GM19438 (cell line): ENCODE results near the gene CASD1.

Experiments used
- ATAC-seq: cut with Tn5 transposase; IDR thresholded peaks from one replicate; pipeline ENCODE4 v1.9.1; 2021; ENCODE audit warnings: low read depth; ENCODE audit not compliant: unreplicated experiment

Gene CASD1

GRCh38 chr7:94512735-94513564, 3.3 kb downstream of the CASD1 start:
- no peak for ATAC-seq

- ATAC-seq = no peak
Observed at GRCh38 chr7:94513565-94513860, 3.9 kb downstream of the CASD1 start.

- ATAC-seq = no peak
Observed at GRCh38 chr7:94514140-94514889, 4.7 kb downstream of the CASD1 start.

DNA sequence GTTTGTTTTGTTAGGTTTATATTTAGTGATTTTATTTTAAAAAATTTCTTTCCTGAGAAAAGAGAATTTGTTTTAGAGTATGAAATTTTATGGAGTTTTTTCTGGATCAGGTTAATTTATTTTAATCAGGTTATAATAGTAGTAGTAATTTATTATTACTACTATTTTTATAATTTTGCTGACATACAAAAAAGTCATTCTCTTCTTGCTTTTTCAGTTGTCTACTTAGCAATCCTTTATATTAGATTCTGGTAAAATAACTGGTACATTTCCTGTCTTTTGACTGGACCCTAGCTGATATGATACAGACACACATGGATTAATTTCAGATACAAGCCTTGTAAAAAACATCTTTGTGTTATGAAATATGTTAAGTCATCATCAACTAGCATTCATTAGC, 5.3 kb downstream of the CASD1 start:
- ATAC-seq = no peak

DNA sequence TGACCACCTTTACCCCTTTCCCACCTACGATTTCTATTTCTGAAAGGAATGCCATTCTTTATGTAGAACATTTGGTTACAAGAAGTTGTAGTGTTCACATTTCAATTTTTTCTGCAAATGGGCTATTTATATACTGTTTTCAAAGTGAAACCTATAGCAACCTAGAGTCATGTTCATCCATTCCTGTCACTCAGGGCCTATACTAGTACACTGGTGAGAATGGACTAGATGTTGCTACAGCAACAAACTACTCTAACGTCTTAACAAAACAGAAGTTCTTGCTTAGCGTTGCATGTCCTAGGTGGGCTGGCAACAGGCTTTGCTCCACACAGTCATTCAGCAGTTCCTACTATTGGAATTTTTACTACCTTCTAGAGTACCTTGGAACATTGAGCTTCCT, 16.3 kb downstream of the CASD1 start:
- ATAC-seq = no peak

- ATAC-seq = no peak
Observed at GRCh38 chr7:94529516-94529915, 19.9 kb downstream of the CASD1 start.

GRCh38 chr7:94530109-94530508, 20.5 kb downstream of the CASD1 start:
- ATAC-seq = no peak

GRCh38 chr7:94532676-94533075, 23.1 kb downstream of the CASD1 start:
- no peak for ATAC-seq

- no peak for ATAC-seq
Observed at GRCh38 chr7:94540428-94540827, 30.8 kb downstream of the CASD1 start.

- no peak for ATAC-seq
Observed at GRCh38 chr7:94547126-94547525, 37.5 kb downstream of the CASD1 start.

DNA sequence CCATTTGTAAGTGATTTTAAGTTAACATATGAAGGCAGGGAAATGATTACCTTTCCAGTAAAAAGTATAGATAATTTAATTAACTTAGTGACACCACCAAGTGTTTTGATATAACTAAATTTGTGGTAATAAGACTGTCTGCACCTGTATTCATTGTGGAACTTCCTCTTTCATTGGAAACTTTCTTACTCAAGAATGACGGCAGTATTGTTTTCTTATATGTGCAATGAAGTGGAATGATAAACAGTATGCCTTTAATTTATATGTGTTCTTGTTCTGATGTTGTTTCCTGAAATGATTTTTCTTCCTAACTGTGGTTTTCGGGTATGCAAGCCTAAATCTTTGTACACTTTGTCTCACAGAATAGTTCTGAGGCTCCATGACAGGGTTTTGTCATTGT, 46.4 kb downstream of the CASD1 start:
- ATAC-seq = no peak

DNA sequence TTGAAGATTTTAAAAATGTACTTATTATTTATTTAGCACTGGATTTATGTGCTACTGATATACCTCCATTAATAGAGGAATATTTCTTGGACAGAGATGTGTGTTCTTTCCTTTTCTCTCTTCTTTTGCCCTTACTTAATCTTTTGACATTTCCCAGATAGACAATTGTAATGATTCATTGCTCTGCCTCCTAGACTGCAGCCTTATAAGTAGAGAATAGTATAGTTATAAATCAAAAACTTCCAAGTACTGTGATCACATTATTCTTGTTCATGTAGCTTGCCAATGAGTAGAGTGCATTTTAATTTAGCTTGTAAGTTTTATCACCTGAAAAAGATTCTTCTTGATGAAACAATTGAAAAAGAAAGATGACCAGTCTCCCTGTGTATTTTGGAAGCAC, 47.6 kb downstream of the CASD1 start:
- no peak for ATAC-seq

- no peak for ATAC-seq
Observed at GRCh38 chr7:94559972-94560371, 50.4 kb downstream of the CASD1 start.

- no peak for ATAC-seq
Observed at GRCh38 chr7:94561841-94562514, 52.4 kb downstream of the CASD1 start.

- no peak for ATAC-seq
Observed at GRCh38 chr7:94562525-94562924, 52.9 kb downstream of the CASD1 start.

DNA sequence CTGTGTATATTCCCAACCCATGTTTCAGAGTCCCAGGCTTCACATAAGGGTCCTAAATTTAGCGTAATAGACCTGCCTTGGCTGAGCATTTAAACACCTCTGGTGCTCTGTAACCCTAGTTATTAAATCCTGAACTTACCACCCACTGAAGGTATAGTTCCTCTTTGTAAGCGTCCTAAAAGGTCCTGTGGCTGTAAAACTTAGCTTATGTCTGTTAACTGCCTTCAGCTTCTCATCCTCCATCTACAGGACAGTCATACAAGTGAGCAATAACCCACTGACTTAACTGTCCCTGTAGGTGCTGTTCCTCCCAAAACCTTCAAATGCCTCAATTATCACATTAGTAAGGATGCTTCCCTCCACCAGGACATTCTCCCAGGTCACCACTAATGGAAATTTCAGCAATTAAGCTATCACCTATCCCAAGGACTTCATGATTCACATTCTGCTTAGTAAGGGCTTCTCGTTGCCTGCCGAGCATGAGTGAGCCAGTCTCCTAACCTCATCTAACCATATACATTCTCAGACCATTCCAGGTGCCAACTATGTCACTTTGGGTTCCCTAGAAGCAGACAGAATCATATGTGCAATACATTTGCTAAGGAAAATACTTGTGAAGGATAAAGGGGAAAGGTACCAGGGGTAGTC, 55.8 kb downstream of the CASD1 start:
- no peak for ATAC-seq

DNA sequence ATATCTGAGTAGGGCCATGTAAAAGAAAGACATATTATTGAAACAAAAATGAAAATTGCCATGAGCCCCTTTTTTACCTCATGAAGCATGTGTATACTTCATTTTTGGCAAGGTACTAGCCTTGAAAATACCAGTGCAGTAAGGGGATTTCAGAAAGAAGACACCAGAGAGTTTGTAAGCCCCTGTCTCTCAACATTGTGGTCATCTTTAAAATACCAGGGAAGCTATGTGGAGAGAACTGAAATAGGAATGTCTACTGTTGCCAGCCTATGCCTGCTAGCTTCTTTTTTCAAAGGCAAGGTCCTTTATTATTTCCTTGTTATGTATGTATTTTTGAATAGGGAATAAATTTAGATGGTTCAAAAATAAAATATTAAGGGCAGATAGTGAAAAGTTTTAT, 57.8 kb downstream of the CASD1 start:
- ATAC-seq = no peak

- ATAC-seq = no peak
Observed at GRCh38 chr7:94571816-94572215, 62.2 kb downstream of the CASD1 start.

GRCh38 chr7:94575646-94576045, 66.0 kb downstream of the CASD1 start:
- no peak for ATAC-seq

DNA sequence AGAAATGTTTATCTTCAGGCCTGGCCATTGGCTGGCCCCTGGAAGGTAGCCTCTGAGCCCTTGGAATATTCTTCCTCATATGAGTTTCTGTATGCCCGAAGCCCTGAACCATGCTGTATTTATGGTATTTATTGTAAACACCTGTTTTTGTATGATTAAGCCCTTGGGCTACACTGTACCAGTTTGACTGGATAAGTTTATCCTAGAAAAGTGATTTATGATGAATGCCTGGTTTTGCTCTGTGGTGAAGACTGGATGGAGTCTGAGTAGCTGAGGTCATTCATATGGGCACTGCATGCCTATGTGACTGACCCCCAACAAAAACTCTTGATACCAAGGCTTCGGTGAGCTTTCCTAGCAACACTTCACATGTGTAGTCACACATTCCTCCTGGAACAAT, 66.7 kb downstream of the CASD1 start:
- no peak for ATAC-seq

- ATAC-seq = no peak
Observed at GRCh38 chr7:94577357-94577756, 67.7 kb downstream of the CASD1 start.
